ENCODE data around the gene CUL7.

DNA sequence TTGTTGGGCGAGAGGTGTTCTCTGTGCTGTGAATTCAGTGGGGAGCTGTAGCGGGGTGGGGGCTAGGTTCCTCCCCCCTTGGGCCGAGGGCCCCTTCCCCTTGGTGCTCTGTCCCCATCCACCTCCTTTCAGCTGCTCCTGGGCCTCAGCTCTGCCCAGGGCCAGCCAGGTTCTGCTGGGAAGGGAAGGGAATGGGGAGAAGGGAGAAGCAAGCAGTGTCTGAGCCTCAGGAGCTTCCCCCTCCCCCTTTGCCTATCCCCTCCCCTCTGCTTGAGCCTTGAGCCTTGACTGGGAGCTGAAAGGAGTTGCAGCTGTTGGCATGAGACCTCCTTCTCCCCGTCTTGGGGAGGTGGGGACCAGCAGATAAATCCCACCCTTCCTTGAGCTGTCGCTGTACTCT lies 32.8 kb downstream of the CUL7 start:
- TF ChIP-seq CTCF (conservative IDR thresholded peaks at IDR 0.05 in 1 of 2, IDR thresholded peaks at IDR 0.05 in 1 of 2; ENCODE audit: low read depth in 1 of 2, low read length in 2 of 2), result no peak
- no peak for TF ChIP-seq EZH2 (IDR thresholded peaks at IDR 0.05; ENCODE audit: low read length, missing control alignments)
